HEK293 (cell line): ENCODE results near the gene EHMT1.
A peak's percentile ranks its signal among the peaks of the same experiment; 100 is the strongest.

Experiments used
- ATF2 ChIP-seq: fragments of 450-650 bp; formaldehyde crosslinking; IDR thresholded peaks from 2 replicates; pipeline ENCODE4 v1.5.1; 2016; ENCODE audit warnings: missing biosample characterization, missing genetic modification characterization, low read depth
- ELK4 ChIP-seq: IDR thresholded peaks from 2 replicates; pipeline ENCODE4 v1.6.1; 2011; ENCODE audit warnings: mild to moderate bottlenecking, low read depth, low read length, borderline replicate concordance
- MEIS1 ChIP-seq: sonication (generic); formaldehyde crosslinking; IDR thresholded peaks from 2 replicates; pipeline ENCODE4 v1.8.1; 2022; ENCODE audit warnings: missing genetic modification reagents, mild to moderate bottlenecking, borderline replicate concordance
- SETDB1 ChIP-seq: IDR thresholded peaks from one replicate; pipeline ENCODE4 v1.6.1; 2017; ENCODE audit warnings: mild to moderate bottlenecking, low read length, moderate library complexity, mixed read lengths; ENCODE audit not compliant: insufficient read length
- TSHZ1 ChIP-seq: fragments of 450-650 bp; formaldehyde crosslinking; IDR thresholded peaks from 2 replicates; pipeline ENCODE4 v1.5.1; 2016; ENCODE audit warnings: missing biosample characterization, missing genetic modification characterization, borderline replicate concordance
- ZFP41 ChIP-seq: fragments of 450-650 bp; formaldehyde crosslinking; IDR thresholded peaks from 2 replicates; pipeline ENCODE4 v1.5.1; 2016; ENCODE audit warnings: missing biosample characterization, missing genetic modification characterization, borderline replicate concordance
- ZNF140 ChIP-seq: fragments of 450-650 bp; formaldehyde crosslinking; IDR thresholded peaks from 2 replicates; pipeline ENCODE4 v1.5.1; 2016; ENCODE audit warnings: missing biosample characterization, missing genetic modification characterization
- ZNF155 ChIP-seq: fragments of 450-650 bp; formaldehyde crosslinking; IDR thresholded peaks from 2 replicates; pipeline ENCODE4 v1.5.1; 2016; ENCODE audit warnings: missing biosample characterization, missing genetic modification characterization
- ZNF214 ChIP-seq: fragments of 450-650 bp; formaldehyde crosslinking; IDR thresholded peaks from 2 replicates; pipeline ENCODE4 v1.5.1; 2017; ENCODE audit warnings: missing biosample characterization, mild to moderate bottlenecking, missing genetic modification characterization, borderline replicate concordance
- ZNF23 ChIP-seq: fragments of 450-650 bp; formaldehyde crosslinking; IDR thresholded peaks from 2 replicates; pipeline ENCODE4 v1.5.1; 2016; ENCODE audit warnings: missing biosample characterization, missing genetic modification characterization, borderline replicate concordance
- ZNF24 ChIP-seq: fragments of 450-650 bp; formaldehyde crosslinking; IDR thresholded peaks from 2 replicates; pipeline ENCODE4 v1.5.1; 2016; ENCODE audit warnings: missing biosample characterization, missing genetic modification characterization
- ZNF26 ChIP-seq: fragments of 450-650 bp; formaldehyde crosslinking; IDR thresholded peaks from 2 replicates; pipeline ENCODE4 v1.5.1; 2016; ENCODE audit warnings: missing biosample characterization, missing genetic modification characterization
- ZNF350 ChIP-seq: fragments of 450-650 bp; formaldehyde crosslinking; IDR thresholded peaks from 2 replicates; pipeline ENCODE4 v1.5.0; 2017; ENCODE audit warnings: missing biosample characterization, mild to moderate bottlenecking, missing genetic modification characterization
- ZNF37A ChIP-seq: fragments of 450-650 bp; IDR thresholded peaks from 2 replicates; pipeline ENCODE4 v1.5.1; 2018; ENCODE audit warnings: missing biosample characterization, missing genetic modification characterization
- ZNF398 ChIP-seq: fragments of 450-650 bp; formaldehyde crosslinking; IDR thresholded peaks from 2 replicates; pipeline ENCODE4 v1.5.1; 2017; ENCODE audit warnings: missing biosample characterization, missing genetic modification characterization
- ZNF404 ChIP-seq: fragments of 450-650 bp; formaldehyde crosslinking; IDR thresholded peaks from 2 replicates; pipeline ENCODE4 v1.5.1; 2017; ENCODE audit warnings: missing biosample characterization, missing genetic modification characterization
- ZNF433 ChIP-seq: fragments of 450-650 bp; formaldehyde crosslinking; IDR thresholded peaks from 2 replicates; pipeline ENCODE4 v1.5.1; 2016; ENCODE audit warnings: missing biosample characterization, missing genetic modification characterization, low read depth
- ZNF558 ChIP-seq: fragments of 450-650 bp; formaldehyde crosslinking; IDR thresholded peaks from 2 replicates; pipeline ENCODE4 v1.5.1; 2016; ENCODE audit warnings: missing biosample characterization, missing genetic modification characterization
- ZNF561 ChIP-seq: fragments of 450-650 bp; IDR thresholded peaks from 2 replicates; pipeline ENCODE4 v1.5.1; 2018; ENCODE audit warnings: missing biosample characterization, missing genetic modification characterization, borderline replicate concordance
- ZNF600 ChIP-seq: fragments of 450-650 bp; formaldehyde crosslinking; IDR thresholded peaks from 2 replicates; pipeline ENCODE4 v1.5.1; 2016; ENCODE audit warnings: missing biosample characterization, missing genetic modification characterization
- ZNF610 ChIP-seq: fragments of 450-650 bp; formaldehyde crosslinking; IDR thresholded peaks from 2 replicates; pipeline ENCODE4 v1.5.1; 2016; ENCODE audit warnings: missing biosample characterization, missing genetic modification characterization, borderline replicate concordance
- ZNF626 ChIP-seq: fragments of 450-650 bp; sonication (Bioruptor Pico); formaldehyde crosslinking; IDR thresholded peaks from 2 replicates; pipeline ENCODE4 v1.5.1; 2018; ENCODE audit warnings: missing biosample characterization, missing genetic modification characterization, inconsistent platforms
- ZNF639 ChIP-seq: fragments of 450-650 bp; formaldehyde crosslinking; IDR thresholded peaks from 2 replicates; pipeline ENCODE4 v1.5.1; 2016; ENCODE audit warnings: missing biosample characterization, missing genetic modification characterization
- ZNF658 ChIP-seq: fragments of 450-650 bp; formaldehyde crosslinking; IDR thresholded peaks from 2 replicates; pipeline ENCODE4; 2016; ENCODE audit warnings: missing biosample characterization, missing genetic modification characterization
- ZNF707 ChIP-seq: fragments of 450-650 bp; formaldehyde crosslinking; IDR thresholded peaks from 2 replicates; pipeline ENCODE4 v1.5.1; 2016; ENCODE audit warnings: missing biosample characterization, missing genetic modification characterization
- ZNF768 ChIP-seq: fragments of 450-650 bp; formaldehyde crosslinking; IDR thresholded peaks from 2 replicates; pipeline ENCODE4 v1.5.1; 2018; ENCODE audit warnings: missing biosample characterization, mild to moderate bottlenecking, missing genetic modification characterization

The EHMT1 gene

GRCh38 chr9:137618105-137619067, at the start of gene EHMT1 (continued):
- TF ChIP-seq ZFP41 (tag by site-specific recombination) (no peak), ZNF558 (tag by site-specific recombination) (no peak), ZNF600 (tag by site-specific recombination) (peak; percentile 56), ZNF639 (0 out of 2 replicates have a peak, but pooled peaks have one; percentile 57), ZNF155 (tag by site-specific recombination) (no peak), ZNF24 (tag by site-specific recombination) (peak; percentile 53; the same call in 1 of the 2 replicates), TSHZ1 (tag by site-specific recombination) (0 out of 2 replicates have a peak, but pooled peaks have one; percentile 7), ZNF398 (tag by site-specific recombination) (peak; percentile 85), ZNF561 (peak; percentile 87), MEIS1 (CRISPR knock-in tag) (no peak), ZNF626 (tag by site-specific recombination) (no peak), ZNF610 (tag by site-specific recombination) (0 out of 2 replicates have a peak, but pooled peaks have one; percentile 54), ZNF140 (tag by site-specific recombination) (no peak), ZNF707 (no peak), ZNF433 (no peak), ZNF26 (no peak), ZNF350 (tag by site-specific recombination) (no peak), ZNF37A (tag by site-specific recombination) (no peak), ZNF23 (tag by site-specific recombination) (no peak), ZNF768 (tag by site-specific recombination) (no peak), ATF2 (tag by site-specific recombination) (no peak), ZNF214 (tag by site-specific recombination) (no peak), ZNF658 (tag by site-specific recombination) (no peak), ELK4 (no peak), SETDB1 (no peak), ZNF404 (no peak)
